Neural cell (in vitro differentiated cells): Measurements from ENCODE around the gene LRRC61.

Experiments used
- CTCF ChIP-seq: fragments of 450-650 bp; IDR thresholded peaks from 2 replicates; pipeline ENCODE4 v1.5.1; 2014; ENCODE audit warnings: antibody characterized with exemption, mild to moderate bottlenecking, moderate library complexity; ENCODE audit not compliant: poor library complexity, severe bottlenecking
- REST ChIP-seq: IDR thresholded peaks from 2 replicates; pipeline ENCODE4 v1.6.1; 2012; ENCODE audit warnings: borderline replicate concordance

- TF ChIP-seq CTCF (no peak), REST (no peak)
These were observed 40.7 kb downstream of the LRRC61 start for GRCh38 chr7:150363872-150364271.
